ENCODE data around the gene ZCCHC14.
"Not testable (repeated sequence)": the region's sequence is repeated elsewhere in the genome, so short reads cannot be mapped to it uniquely, and the experiment has no call there.

GRCh38 chr16:87379312-87379752 lies 113.5 kb downstream of the ZCCHC14 start:
- TF ChIP-seq CTCF (IDR thresholded peaks at IDR 0.05; ENCODE audit: control extremely low read depth in 1 of 3, insufficient read depth in 1 of 3, low read depth in 1 of 3, low read length in 3 of 3); KDM1A (IDR thresholded peaks at IDR 0.05; ENCODE audit: borderline replicate concordance, low read length); ATF3 (IDR thresholded peaks at IDR 0.05; ENCODE audit: insufficient read depth, low read depth, low read length); USF2 (IDR thresholded peaks at IDR 0.05; ENCODE audit: low read length); RAD21 (IDR thresholded peaks at IDR 0.05 in 1 of 2, conservative IDR thresholded peaks at IDR 0.05 in 1 of 2; ENCODE audit: low read depth in 2 of 2, low read length in 2 of 2); TCF12 (IDR thresholded peaks at IDR 0.05; ENCODE audit: low read depth, low read length); POLR2A (IDR thresholded peaks at IDR 0.05; ENCODE audit: control extremely low read depth in 1 of 2, low read depth in 2 of 2, low read length in 2 of 2); GTF2F1 (IDR thresholded peaks at IDR 0.05; ENCODE audit: borderline replicate concordance, low read depth, low read length); RNF2 (IDR thresholded peaks at IDR 0.05; ENCODE audit: borderline replicate concordance, low read depth, low read length, missing control alignments, poor library complexity, severe bottlenecking): not testable (repeated sequence)
